ENCODE results near the gene SCAF1. TPM values are rescaled to one million over a fixed set of nuclear protein-coding genes. Genes with fewer than 3 reads are reported as not detected.

SCAF1 gene
- total and polyA plus RNA-seq, 10 of the 15 experiments (the other 5 are each of a cell fraction or from before 2014, with no cell fraction given): 0.18 to 77.0 (median 5.3) TPM

DNA sequence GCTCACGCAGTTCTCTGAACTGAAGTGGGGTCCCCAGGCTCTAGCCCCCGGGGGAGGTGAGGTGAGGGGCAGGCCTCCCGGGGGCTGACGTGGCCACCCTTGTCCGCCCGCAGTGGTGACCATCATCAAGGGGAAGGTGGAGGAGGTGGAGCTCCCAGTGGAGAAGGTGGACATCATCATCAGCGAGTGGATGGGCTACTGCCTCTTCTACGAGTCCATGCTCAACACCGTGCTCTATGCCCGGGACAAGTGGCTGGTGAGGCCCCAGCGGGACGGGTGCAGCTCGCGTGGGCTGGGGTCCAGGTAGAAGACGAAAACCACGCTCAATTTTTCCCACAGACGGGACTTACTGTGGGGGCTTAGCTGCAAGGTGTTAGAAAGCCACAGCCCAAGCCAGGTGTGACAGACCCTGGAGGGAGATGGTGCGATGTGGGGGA is 41.8 kb downstream of the SCAF1 start (continued):
- TF ChIP-seq BCL3 (IDR thresholded peaks at IDR 0.05; ENCODE audit: borderline replicate concordance, insufficient read depth, low read depth, low read length, poor library complexity, severe bottlenecking) (no peak), POLR2A (IDR thresholded peaks at IDR 0.05; ENCODE audit: low read depth, low read length) (no peak; the same call in none of the 2 replicates), SKIL (IDR thresholded peaks at IDR 0.05; ENCODE audit: low read depth, poor library complexity, severe bottlenecking) (no peak), MEF2A (IDR thresholded peaks at IDR 0.05; ENCODE audit: insufficient read depth, low read depth, low read length) (no peak), CHD1 (IDR thresholded peaks at IDR 0.05; ENCODE audit: low read depth, low read length) (no peak), PBX3 (IDR thresholded peaks at IDR 0.05; ENCODE audit: insufficient replicate concordance, low read depth, low read length) (no peak), HDAC6 (IDR thresholded peaks at IDR 0.05; ENCODE audit: unreplicated experiment) (no peak)
- TF ChIP-seq, protein P1, sequence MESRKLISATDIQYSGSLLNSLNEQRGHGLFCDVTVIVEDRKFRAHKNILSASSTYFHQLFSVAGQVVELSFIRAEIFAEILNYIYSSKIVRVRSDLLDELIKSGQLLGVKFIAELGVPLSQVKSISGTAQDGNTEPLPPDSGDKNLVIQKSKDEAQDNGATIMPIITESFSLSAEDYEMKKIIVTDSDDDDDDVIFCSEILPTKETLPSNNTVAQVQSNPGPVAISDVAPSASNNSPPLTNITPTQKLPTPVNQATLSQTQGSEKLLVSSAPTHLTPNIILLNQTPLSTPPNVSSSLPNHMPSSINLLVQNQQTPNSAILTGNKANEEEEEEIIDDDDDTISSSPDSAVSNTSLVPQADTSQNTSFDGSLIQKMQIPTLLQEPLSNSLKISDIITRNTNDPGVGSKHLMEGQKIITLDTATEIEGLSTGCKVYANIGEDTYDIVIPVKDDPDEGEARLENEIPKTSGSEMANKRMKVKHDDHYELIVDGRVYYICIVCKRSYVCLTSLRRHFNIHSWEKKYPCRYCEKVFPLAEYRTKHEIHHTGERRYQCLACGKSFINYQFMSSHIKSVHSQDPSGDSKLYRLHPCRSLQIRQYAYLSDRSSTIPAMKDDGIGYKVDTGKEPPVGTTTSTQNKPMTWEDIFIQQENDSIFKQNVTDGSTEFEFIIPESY (IDR thresholded peaks at IDR 0.05): no peak
- TF ChIP-seq, protein P2, sequence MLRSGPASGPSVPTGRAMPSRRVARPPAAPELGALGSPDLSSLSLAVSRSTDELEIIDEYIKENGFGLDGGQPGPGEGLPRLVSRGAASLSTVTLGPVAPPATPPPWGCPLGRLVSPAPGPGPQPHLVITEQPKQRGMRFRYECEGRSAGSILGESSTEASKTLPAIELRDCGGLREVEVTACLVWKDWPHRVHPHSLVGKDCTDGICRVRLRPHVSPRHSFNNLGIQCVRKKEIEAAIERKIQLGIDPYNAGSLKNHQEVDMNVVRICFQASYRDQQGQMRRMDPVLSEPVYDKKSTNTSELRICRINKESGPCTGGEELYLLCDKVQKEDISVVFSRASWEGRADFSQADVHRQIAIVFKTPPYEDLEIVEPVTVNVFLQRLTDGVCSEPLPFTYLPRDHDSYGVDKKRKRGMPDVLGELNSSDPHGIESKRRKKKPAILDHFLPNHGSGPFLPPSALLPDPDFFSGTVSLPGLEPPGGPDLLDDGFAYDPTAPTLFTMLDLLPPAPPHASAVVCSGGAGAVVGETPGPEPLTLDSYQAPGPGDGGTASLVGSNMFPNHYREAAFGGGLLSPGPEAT (IDR thresholded peaks at IDR 0.05; ENCODE audit: low read depth): no peak
